Retinal pigment epithelial cell (primary cell): Measurements from ENCODE around the gene CTIF.

Source experiments
- DNase-seq: peaks from one replicate; pipeline ENCODE4 v3.0.0-alpha.2; 2010; ENCODE audit warnings: low read depth
- H3K4me3 ChIP-seq: 2 replicates; pipeline ENCODE4 v1.5.1; 2011; ENCODE audit warnings: mild to moderate bottlenecking, low read length, control low read depth, moderate library complexity
- CTCF ChIP-seq: conservative IDR thresholded peaks from 2 replicates; pipeline ENCODE4 v1.5.1; 2011; ENCODE audit warnings: low read depth, low read length, control low read depth, inconsistent platforms

CTIF gene

GRCh38 chr18:48838921-48839818 lies 300.3 kb downstream of the CTIF start:
- no peak for DNase-seq
- no peak overlapping the region for H3K4me3 ChIP-seq
- TF ChIP-seq CTCF = no peak

GRCh38 chr18:48839819-48840490 lies 301.1 kb downstream of the CTIF start:
- DNase-seq = no peak
- H3K4me3 ChIP-seq = no peak overlapping the region
- TF ChIP-seq CTCF = no peak

GRCh38 chr18:48840491-48840877 lies 301.7 kb downstream of the CTIF start:
- no peak for DNase-seq
- no peak overlapping the region for H3K4me3 ChIP-seq
- no peak for TF ChIP-seq CTCF

GRCh38 chr18:48841381-48842258 lies 302.8 kb downstream of the CTIF start:
- no peak for TF ChIP-seq CTCF
- no peak overlapping the region for H3K4me3 ChIP-seq
- DNase-seq = no peak

- H3K4me3 ChIP-seq = no peak overlapping the region
- TF ChIP-seq CTCF = no peak
- no peak for DNase-seq
Observed at GRCh38 chr18:48842259-48843061, 303.6 kb downstream of the CTIF start.

GRCh38 chr18:48843162-48843561 lies 304.3 kb downstream of the CTIF start:
- no peak for DNase-seq
- no peak for TF ChIP-seq CTCF
- H3K4me3 ChIP-seq = no peak overlapping the region
